ENCODE data around the gene NCOA1. TPM values are rescaled to one million over a fixed set of nuclear protein-coding genes. Genes with fewer than 3 reads are reported as not detected.
"Not testable (repeated sequence)": the region's sequence is repeated elsewhere in the genome, so short reads cannot be mapped to it uniquely, and the experiment has no call there.

Gene NCOA1
- total RNA-seq, 1 donor from 2014 or later, result 48.4 TPM

DNA sequence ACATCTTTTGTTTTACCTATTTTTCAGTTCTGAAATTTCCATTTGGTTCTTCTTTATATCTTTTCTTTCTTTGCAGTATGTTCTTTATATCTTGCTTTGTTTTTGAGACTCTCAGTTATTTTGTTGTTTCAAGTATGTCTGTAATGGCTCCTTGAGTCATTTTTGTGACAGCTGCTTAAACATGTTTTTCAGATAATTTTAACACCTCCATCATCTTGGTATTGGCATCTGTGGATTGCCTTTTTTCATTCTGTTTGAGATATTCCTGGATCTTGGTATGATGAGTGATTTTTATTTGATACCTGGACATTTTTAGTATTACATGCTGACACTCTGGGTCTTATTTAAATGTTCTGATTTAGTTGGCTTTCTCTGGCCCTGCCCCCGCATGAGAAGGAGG lies 89.5 kb downstream of the NCOA1 start:
- Histone ChIP-seq H3K9me3 (no peaks in the 10 kb centered on the region), H3K36me3 (no peaks in the 10 kb centered on the region), H3K4me3 (no peak overlapping the region), H3K27me3 (no peaks in the 10 kb centered on the region), H3K27ac (no peak overlapping the region), H3K4me1 (peaks cover 28% of the 10 kb centered on the region)
- TF ChIP-seq POLR2A (IDR thresholded peaks at IDR 0.05), result no peak
- TF ChIP-seq, protein P1, sequence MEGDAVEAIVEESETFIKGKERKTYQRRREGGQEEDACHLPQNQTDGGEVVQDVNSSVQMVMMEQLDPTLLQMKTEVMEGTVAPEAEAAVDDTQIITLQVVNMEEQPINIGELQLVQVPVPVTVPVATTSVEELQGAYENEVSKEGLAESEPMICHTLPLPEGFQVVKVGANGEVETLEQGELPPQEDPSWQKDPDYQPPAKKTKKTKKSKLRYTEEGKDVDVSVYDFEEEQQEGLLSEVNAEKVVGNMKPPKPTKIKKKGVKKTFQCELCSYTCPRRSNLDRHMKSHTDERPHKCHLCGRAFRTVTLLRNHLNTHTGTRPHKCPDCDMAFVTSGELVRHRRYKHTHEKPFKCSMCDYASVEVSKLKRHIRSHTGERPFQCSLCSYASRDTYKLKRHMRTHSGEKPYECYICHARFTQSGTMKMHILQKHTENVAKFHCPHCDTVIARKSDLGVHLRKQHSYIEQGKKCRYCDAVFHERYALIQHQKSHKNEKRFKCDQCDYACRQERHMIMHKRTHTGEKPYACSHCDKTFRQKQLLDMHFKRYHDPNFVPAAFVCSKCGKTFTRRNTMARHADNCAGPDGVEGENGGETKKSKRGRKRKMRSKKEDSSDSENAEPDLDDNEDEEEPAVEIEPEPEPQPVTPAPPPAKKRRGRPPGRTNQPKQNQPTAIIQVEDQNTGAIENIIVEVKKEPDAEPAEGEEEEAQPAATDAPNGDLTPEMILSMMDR (IDR thresholded peaks at IDR 0.05), result no peak
- no peak for TF ChIP-seq POLR2AphosphoS5 (IDR thresholded peaks at IDR 0.05; ENCODE audit: insufficient read depth in 1 of 2, low read depth in 1 of 2)
- intact Hi-C loops (cut with DNase I), result no loop called here
- DNase-seq (ENCODE audit: extremely low spot score in 2 of 2), result no peak

DNA sequence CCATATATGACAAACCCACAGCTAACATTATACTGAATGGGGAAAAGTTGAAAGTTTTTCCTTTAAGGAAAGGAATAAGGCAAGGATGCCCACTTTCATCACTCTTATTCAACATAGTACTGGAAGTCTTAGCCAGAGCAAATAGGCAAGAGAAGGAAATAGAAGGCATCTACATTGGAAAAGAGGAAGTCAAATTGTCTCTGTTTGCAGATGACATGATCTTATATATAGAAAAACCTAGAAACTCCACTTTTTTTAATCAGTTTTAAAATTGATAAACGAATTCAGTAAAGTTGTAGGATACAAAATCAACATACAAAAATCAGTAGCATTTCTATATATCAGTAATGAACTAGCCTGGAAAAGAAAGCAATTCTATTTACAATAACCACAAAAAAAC lies 90.9 kb downstream of the NCOA1 start:
- intact Hi-C loops (cut with DNase I); H3K4me3 ChIP-seq; H3K27ac ChIP-seq; H3K36me3 ChIP-seq; DNase-seq (ENCODE audit: extremely low spot score in 2 of 2); H3K27me3 ChIP-seq; H3K9me3 ChIP-seq: not testable (repeated sequence)
- peaks cover 20% of the 10 kb centered on the region for H3K4me1 ChIP-seq

DNA sequence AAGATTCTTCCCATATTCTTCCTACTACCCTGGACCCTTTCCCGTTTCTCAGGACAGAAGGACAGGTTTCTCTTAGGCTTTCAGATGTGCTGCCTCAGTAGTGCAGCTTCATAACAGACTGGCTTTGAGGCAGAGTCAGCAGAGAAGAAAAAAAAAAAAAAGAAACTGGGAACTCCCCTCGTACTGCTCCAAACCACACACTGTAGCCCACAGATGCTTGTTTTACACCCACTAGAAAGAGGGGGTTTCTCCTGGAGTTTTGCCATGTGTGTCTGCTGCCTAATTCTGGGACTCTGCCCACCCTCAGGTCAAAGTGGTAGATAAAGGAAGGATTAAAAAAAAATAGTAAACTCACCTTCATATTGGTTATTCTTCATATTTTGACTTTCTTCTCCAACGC lies 95.9 kb downstream of the NCOA1 start:
- no peak overlapping the region for H3K4me3 ChIP-seq
- no peaks in the 10 kb centered on the region for H3K4me1 ChIP-seq
- intact Hi-C loops (cut with DNase I), result no loop called here
- H3K36me3 ChIP-seq, result no peaks in the 10 kb centered on the region
- no peak for DNase-seq (ENCODE audit: extremely low spot score in 2 of 2)
- no peak overlapping the region for H3K27ac ChIP-seq
- H3K9me3 ChIP-seq, result no peaks in the 10 kb centered on the region
- H3K27me3 ChIP-seq, result no peaks in the 10 kb centered on the region
- TF ChIP-seq, protein P1 (IDR thresholded peaks at IDR 0.05), result no peak
- no peak for TF ChIP-seq POLR2AphosphoS5 (IDR thresholded peaks at IDR 0.05; ENCODE audit: insufficient read depth in 1 of 2, low read depth in 1 of 2)
- no peak for TF ChIP-seq POLR2A (IDR thresholded peaks at IDR 0.05)

DNA sequence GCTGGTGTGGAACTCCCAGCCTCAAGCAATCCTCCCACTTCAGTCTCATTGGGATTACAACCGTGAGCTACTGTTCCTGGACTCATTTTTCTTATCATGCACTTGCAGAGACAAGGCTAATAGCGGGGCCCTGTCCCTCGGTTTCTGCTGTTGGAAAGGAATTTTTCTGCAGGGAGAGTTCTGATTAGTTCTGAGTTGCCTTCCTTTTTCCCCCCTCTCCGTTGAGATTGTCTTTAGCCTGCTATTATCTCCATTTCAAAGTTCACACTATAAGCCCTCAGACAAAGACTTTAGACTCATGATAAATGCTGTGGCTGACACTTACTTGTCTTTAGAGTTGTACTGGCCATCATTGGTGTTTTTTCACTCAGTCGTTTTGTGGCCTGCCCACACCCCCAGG lies 97.2 kb downstream of the NCOA1 start:
- H3K27me3 ChIP-seq, result no peaks in the 10 kb centered on the region
- intact Hi-C loops (cut with DNase I), result no loop called here
- no peak overlapping the region for H3K4me3 ChIP-seq
- TF ChIP-seq, protein P1 (IDR thresholded peaks at IDR 0.05), result no peak
- TF ChIP-seq POLR2AphosphoS5 (IDR thresholded peaks at IDR 0.05; ENCODE audit: insufficient read depth in 1 of 2, low read depth in 1 of 2), result no peak
- TF ChIP-seq POLR2A (IDR thresholded peaks at IDR 0.05), result no peak
- H3K36me3 ChIP-seq, result no peaks in the 10 kb centered on the region
- no peak overlapping the region for H3K27ac ChIP-seq
- no peak for DNase-seq (ENCODE audit: extremely low spot score in 2 of 2)
- no peaks in the 10 kb centered on the region for H3K9me3 ChIP-seq
- H3K4me1 ChIP-seq, result peaks cover 6% of the 10 kb centered on the region

DNA sequence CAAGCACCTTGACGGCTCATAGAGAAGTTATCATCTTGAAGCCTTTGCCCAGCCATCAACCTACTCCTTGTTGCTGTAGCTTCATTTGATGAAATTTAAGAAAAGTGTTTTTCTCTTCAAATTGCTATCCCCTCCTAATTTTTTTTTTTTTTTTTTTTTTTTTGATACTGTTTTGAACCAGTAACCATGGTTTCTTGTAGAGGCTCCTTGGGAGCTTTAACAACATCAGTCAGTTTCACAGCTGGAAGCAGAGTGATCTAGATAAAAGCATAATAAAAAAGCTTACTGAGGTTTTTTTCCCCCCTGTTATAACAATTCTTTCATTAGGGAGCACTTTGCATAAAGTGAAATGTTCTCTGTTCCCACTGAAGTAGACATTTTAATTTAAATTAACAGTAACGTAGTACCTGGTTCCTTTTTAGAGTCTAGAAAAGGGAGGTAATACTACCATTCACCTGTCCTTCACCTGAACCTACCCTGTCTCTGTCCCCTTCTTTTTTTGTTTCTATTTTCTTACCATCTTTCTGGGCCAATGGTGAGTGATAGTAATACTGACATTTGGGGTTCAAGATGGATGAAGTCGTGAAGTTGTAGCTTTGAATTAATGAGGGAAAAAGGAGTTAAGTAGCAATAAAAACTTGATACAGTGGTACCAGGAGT lies 101.5 kb downstream of the NCOA1 start:
- Histone ChIP-seq H3K4me3 (no peak overlapping the region), H3K9me3 (no peaks in the 10 kb centered on the region), H3K27me3 (no peaks in the 10 kb centered on the region), H3K4me1 (peaks cover 8% of the 10 kb centered on the region), H3K36me3 (no peaks in the 10 kb centered on the region), H3K27ac (no peak overlapping the region)
- intact Hi-C loops (cut with DNase I), result loop anchor here (10.0 kb wide), 1 partner anchor 748 kb away; no protein-coding TSS in a partner anchor
- DNase-seq (ENCODE audit: extremely low spot score in 2 of 2), result no peak
- TF ChIP-seq POLR2AphosphoS5 (IDR thresholded peaks at IDR 0.05; ENCODE audit: insufficient read depth in 1 of 2, low read depth in 1 of 2) (no peak), POLR2A (IDR thresholded peaks at IDR 0.05) (no peak)
- TF ChIP-seq, protein P1 (IDR thresholded peaks at IDR 0.05), result no peak

All from vagina (tissue), 2 donors.